ENCODE measurements around the gene CD6. TPM values are rescaled to one million over a fixed set of nuclear protein-coding genes. Genes with fewer than 3 reads are reported as not detected.

Gene CD6
- total and polyA plus RNA-seq, 10 donors: 10.9 to 47.6 (median 21.2) TPM

DNA sequence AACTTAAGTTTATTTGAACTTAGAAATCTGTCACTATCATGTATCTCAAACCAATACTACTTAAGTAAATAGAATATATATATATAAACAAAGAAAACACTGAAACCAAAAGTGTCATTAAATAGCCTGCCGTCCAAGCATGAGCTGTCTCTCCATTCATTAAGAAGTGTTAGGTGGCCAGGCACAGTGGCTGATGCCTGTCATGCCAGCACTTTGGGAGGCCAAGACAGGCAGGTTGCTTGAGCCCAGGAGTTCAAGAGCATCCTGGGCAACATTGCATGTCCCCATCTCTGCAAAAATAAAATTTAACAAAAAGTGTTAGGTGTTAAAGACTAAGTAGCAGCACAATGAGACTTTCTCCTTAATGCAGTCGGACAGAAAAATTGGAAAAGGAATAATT lies 14.0 kb downstream of the CD6 start:
- TF ChIP-seq, protein P1, sequence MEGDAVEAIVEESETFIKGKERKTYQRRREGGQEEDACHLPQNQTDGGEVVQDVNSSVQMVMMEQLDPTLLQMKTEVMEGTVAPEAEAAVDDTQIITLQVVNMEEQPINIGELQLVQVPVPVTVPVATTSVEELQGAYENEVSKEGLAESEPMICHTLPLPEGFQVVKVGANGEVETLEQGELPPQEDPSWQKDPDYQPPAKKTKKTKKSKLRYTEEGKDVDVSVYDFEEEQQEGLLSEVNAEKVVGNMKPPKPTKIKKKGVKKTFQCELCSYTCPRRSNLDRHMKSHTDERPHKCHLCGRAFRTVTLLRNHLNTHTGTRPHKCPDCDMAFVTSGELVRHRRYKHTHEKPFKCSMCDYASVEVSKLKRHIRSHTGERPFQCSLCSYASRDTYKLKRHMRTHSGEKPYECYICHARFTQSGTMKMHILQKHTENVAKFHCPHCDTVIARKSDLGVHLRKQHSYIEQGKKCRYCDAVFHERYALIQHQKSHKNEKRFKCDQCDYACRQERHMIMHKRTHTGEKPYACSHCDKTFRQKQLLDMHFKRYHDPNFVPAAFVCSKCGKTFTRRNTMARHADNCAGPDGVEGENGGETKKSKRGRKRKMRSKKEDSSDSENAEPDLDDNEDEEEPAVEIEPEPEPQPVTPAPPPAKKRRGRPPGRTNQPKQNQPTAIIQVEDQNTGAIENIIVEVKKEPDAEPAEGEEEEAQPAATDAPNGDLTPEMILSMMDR (IDR thresholded peaks at IDR 0.05 in 8 of 11, conservative IDR thresholded peaks at IDR 0.05 in 3 of 11): no peak
- TF ChIP-seq POLR2A (IDR thresholded peaks at IDR 0.05): no peak
- TF ChIP-seq POLR2AphosphoS5 (IDR thresholded peaks at IDR 0.05): no peak
- Histone ChIP-seq H3K9me3 (no peaks in the 10 kb centered on the region), H3K27me3 (replicated peaks in 1 of 7) (no peaks in the 10 kb centered on the region), H3K36me3 (no peaks in the 10 kb centered on the region), H3K27ac (peak overlapping the region in 7 of 8 donors; percentile 33 to 88 (median 70)), H3K4me1 (peaks cover 8 to 83% (median 38%) of the 10 kb centered on the region in 6 donors), H3K4me3 (no peak overlapping the region)
- intact Hi-C loops (cut with DNase I; ENCODE audit: low total_unique reads): no loop called here
- WGBS, 5 donors: 80 to 91% (median 83%) methylated on average over 2 of the region's 2 CpGs
- DNase-seq: no peak

DNA sequence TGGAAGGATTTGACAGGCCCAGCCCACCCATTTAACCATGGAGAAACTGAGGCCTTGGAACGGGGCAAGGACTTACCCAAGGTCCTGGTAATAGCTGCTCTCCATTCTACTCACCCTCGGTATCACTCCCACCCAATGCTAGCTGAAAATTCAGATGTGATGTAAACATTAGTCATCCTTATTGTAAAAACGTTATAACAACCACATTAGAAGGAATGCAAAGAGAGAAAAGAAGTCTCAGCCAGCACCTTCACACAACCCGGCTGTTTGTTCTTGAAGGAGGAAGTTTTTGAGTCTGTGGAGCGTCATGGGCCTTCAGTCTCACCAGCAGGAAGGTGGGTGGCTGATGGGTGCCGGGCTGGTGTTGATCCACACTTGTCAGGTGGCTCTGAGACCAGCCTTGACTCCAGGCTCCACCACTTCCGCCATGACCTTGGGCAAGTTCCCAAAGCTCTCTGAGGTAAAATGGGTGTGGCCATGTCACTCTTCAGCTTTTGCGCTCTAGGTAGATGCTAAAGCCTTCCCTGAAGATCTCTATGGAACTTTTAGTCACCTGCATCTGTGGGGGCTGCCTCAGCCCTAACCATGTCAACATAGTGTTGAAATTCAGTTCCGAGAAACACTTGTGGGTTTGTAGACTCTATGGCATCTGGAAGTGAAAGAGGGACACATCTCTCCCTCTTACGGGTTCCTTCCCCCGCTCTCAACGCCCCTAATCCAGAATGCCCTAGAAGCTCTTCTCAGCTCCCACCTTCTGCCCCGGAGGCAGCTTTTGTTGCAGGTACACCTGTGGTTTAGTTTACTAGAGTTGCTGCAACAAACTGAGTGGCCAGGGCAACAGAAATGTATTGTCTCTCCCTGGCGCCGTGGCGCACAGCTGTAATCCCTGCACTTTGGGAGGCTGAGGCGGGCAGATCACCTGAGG lies 14.8 kb downstream of the CD6 start:
- Histone ChIP-seq H3K27ac (peak overlapping the region; percentile 33 to 88 (median 66)), H3K27me3 (replicated peaks in 1 of 7) (no peaks in the 10 kb centered on the region), H3K4me1 (peaks cover 8 to 77% (median 38%) of the 10 kb centered on the region in 6 donors), H3K9me3 (no peaks in the 10 kb centered on the region), H3K36me3 (no peaks in the 10 kb centered on the region), H3K4me3 (peak overlapping the region in 1 of 8 donors; percentile 15)
- DNase-seq: peak; percentile 91
- WGBS, 5 donors: 62 to 67% (median 64%) methylated on average over 17 of the region's 17 CpGs
- peak in 2 of 3 donors; percentile 67 to 74 for TF ChIP-seq POLR2AphosphoS5 (IDR thresholded peaks at IDR 0.05)
- TF ChIP-seq, protein P1 (IDR thresholded peaks at IDR 0.05 in 8 of 11, conservative IDR thresholded peaks at IDR 0.05 in 3 of 11): no peak
- intact Hi-C loops (cut with DNase I; ENCODE audit: low total_unique reads): no loop called here

DNA sequence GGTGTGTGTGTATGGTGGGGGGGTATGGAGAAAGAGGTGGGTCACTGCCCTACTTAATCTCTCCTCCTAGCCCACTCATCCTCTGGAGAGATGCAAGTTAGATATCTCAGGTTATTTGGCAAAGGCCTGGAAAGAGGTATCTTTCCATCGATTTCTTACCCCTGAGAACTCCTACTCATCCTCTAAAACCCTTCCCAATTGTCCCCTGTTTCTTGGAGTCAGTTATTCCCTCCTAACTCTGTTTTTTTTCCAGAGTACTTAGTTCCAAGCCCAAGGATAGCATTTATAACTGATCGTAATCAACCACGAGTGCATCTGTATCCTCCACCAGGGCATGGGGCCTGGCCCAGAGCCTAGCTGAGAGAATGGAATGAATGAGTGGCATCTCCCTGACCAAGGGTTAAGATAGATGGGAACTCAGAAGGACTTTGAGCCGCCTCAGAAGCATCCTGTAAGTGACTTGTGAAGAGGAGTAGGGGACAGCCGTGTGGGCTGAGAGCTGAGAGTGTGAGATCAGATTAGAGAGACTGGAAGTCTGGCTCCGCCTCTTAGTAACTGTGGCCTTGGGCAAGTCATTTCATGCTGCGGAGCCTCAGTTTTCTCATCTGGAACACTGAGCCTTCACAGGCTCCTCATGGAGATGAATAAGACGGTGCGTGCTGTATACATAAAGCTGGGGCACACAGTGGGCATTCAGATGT lies 16.2 kb downstream of the CD6 start:
- H3K4me3 ChIP-seq: no peak overlapping the region
- H3K36me3 ChIP-seq: no peaks in the 10 kb centered on the region
- H3K4me1 ChIP-seq: peaks cover 8 to 80% (median 38%) of the 10 kb centered on the region in 6 donors
- peak overlapping the region in 5 of 8 donors; percentile 38 to 88 (median 74) for H3K27ac ChIP-seq
- TF ChIP-seq POLR2A (IDR thresholded peaks at IDR 0.05) (no peak), POLR2AphosphoS5 (IDR thresholded peaks at IDR 0.05) (peak in 1 of 3 donors; percentile 12)
- 76 to 85% (median 80%) methylated on average over 8 to 9 of the region's 9 CpGs for WGBS, 5 donors
- intact Hi-C loops (cut with DNase I; ENCODE audit: low total_unique reads): no loop called here
- H3K9me3 ChIP-seq: no peaks in the 10 kb centered on the region
- H3K27me3 ChIP-seq (replicated peaks in 1 of 7): no peaks in the 10 kb centered on the region
- no peak for DNase-seq

- no peak overlapping the region for H3K4me3 ChIP-seq
- peaks cover 8 to 82% (median 41%) of the 10 kb centered on the region in 6 donors for H3K4me1 ChIP-seq
- intact Hi-C loops (cut with DNase I; ENCODE audit: low total_unique reads): no loop called here
- peak overlapping the region in 5 of 8 donors; percentile 33 to 88 (median 74) for H3K27ac ChIP-seq
- TF ChIP-seq, protein P1 (IDR thresholded peaks at IDR 0.05 in 8 of 11, conservative IDR thresholded peaks at IDR 0.05 in 3 of 11): no peak
- TF ChIP-seq POLR2A (IDR thresholded peaks at IDR 0.05): no peak
- no peak for TF ChIP-seq POLR2AphosphoS5 (IDR thresholded peaks at IDR 0.05)
- no peaks in the 10 kb centered on the region for H3K9me3 ChIP-seq
- no peaks in the 10 kb centered on the region for H3K36me3 ChIP-seq
- H3K27me3 ChIP-seq (replicated peaks in 1 of 7): no peaks in the 10 kb centered on the region
- DNase-seq: no peak
- 49 to 86% (median 79%) methylated on average over 2 of the region's 2 CpGs for WGBS, 5 donors
These were observed 17.2 kb downstream of the CD6 start for GRCh38 chr11:60988658-60989057.
